Neuronal stem cell (in vitro differentiated cells): ENCODE data around the gene GMCL1.

Experiments used
- DNase-seq: peaks from one replicate; pipeline ENCODE4 v3.0.0-alpha.2; 2013; ENCODE audit warnings: low spot score
- H2AFZ ChIP-seq: one replicate; pipeline ENCODE4 v1.6.1; 2013; ENCODE audit warnings: mild to moderate bottlenecking, low read length, inconsistent platforms
- H2AK5ac ChIP-seq: 2 replicates; pipeline ENCODE4 v1.6.1; 2013; ENCODE audit warnings: low read depth, mild to moderate bottlenecking, inconsistent platforms, low read length, moderate library complexity, mixed read lengths
- H2BK120ac ChIP-seq: 2 replicates; pipeline ENCODE4 v1.6.1; 2013; ENCODE audit warnings: low read depth, mild to moderate bottlenecking, inconsistent platforms, low read length, moderate library complexity, mixed read lengths
- H2BK12ac ChIP-seq: one replicate; pipeline ENCODE4 v1.6.1; 2013; ENCODE audit warnings: low read length, inconsistent platforms
- H2BK15ac ChIP-seq: 2 replicates; pipeline ENCODE4 v1.6.1; 2013; ENCODE audit warnings: mild to moderate bottlenecking, low read length, inconsistent platforms, mixed read lengths
- H2BK5ac ChIP-seq: one replicate; pipeline ENCODE4 v1.6.1; 2013; ENCODE audit warnings: inconsistent platforms, mild to moderate bottlenecking, low read length, moderate library complexity
- H3K14ac ChIP-seq: one replicate; pipeline ENCODE4 v1.6.1; 2013; ENCODE audit warnings: low read length, inconsistent platforms
- H3K18ac ChIP-seq: 2 replicates; pipeline ENCODE4 v1.6.1; 2013; ENCODE audit warnings: low read length, inconsistent platforms
- H3K23ac ChIP-seq: 2 replicates; pipeline ENCODE4 v1.6.1; 2013; ENCODE audit warnings: low read depth, mild to moderate bottlenecking, mixed read lengths, low read length, inconsistent platforms; ENCODE audit not compliant: poor library complexity
- H3K27ac ChIP-seq: replicated peaks from 3 replicates; pipeline ENCODE4 v1.5.1; 2013; ENCODE audit warnings: low read length, inconsistent platforms
- H3K27me3 ChIP-seq, 3 experiments: 2 replicates each; pipeline ENCODE4 v1.6.1; 2013; ENCODE audit warnings: low read length in 3 of 3, mild to moderate bottlenecking in 2 of 3, inconsistent platforms in 1 of 3, low read depth in 1 of 3, mixed read lengths in 1 of 3, moderate library complexity in 1 of 3; ENCODE audit not compliant: control insufficient read depth in 3 of 3, insufficient read depth in 3 of 3
- H3K36me3 ChIP-seq, 2 donors: replicated peaks in 1 of 2; 2 replicates each; pipeline ENCODE4 v1.6.1; 2013; ENCODE audit warnings: low read length in 2 of 2; ENCODE audit not compliant: control insufficient read depth in 2 of 2, insufficient read depth in 2 of 2
- H3K4ac ChIP-seq: 2 replicates; pipeline ENCODE4 v1.6.1; 2013; ENCODE audit warnings: inconsistent platforms, mild to moderate bottlenecking, low read length, moderate library complexity
- H3K4me1 ChIP-seq, 2 donors: 1 replicate in 1 of 2; 2 replicates in 1 of 2; pipeline ENCODE4 v1.6.1; 2013; ENCODE audit warnings: low read length in 2 of 2, low read depth in 1 of 2; ENCODE audit not compliant: control insufficient read depth in 2 of 2, insufficient read depth in 1 of 2
- H3K4me2 ChIP-seq: one replicate; pipeline ENCODE4 v1.6.1; 2013; ENCODE audit warnings: mild to moderate bottlenecking, low read length, inconsistent platforms; ENCODE audit not compliant: insufficient read depth, poor library complexity, severe bottlenecking
- H3K4me3 ChIP-seq, 2 donors: 2 replicates each; pipeline ENCODE4 v1.5.1; 2013; ENCODE audit warnings: low read length in 2 of 2, mild to moderate bottlenecking in 2 of 2, inconsistent platforms in 1 of 2, moderate library complexity in 1 of 2
- H3K79me1 ChIP-seq: one replicate; pipeline ENCODE4 v1.6.1; 2013; ENCODE audit warnings: low read depth, mild to moderate bottlenecking, inconsistent platforms, low read length, moderate library complexity
- H3K9ac ChIP-seq: one replicate; pipeline ENCODE4 v1.6.1; 2013; ENCODE audit warnings: mild to moderate bottlenecking, low read depth, low read length, inconsistent platforms; ENCODE audit not compliant: poor library complexity
- H3K9me3 ChIP-seq, 2 donors: replicated peaks in 1 of 2; 2 replicates each; pipeline versions ENCODE3 to v1.6.1; 2013; ENCODE audit warnings: low read length in 2 of 2, mild to moderate bottlenecking in 2 of 2, inconsistent platforms in 1 of 2, low read depth in 1 of 2, mixed read lengths in 1 of 2, moderate library complexity in 1 of 2; ENCODE audit not compliant: control insufficient read depth in 2 of 2, insufficient read depth in 1 of 2
- H4K8ac ChIP-seq: one replicate; pipeline ENCODE4 v1.6.1; 2013; ENCODE audit warnings: low read depth, mild to moderate bottlenecking, inconsistent platforms, low read length, moderate library complexity
- H4K91ac ChIP-seq: one replicate; pipeline ENCODE4 v1.6.1; 2013; ENCODE audit warnings: low read length, low read depth, mild to moderate bottlenecking, inconsistent platforms; ENCODE audit not compliant: poor library complexity
- WGBS, 2 donors: extraction: QIAGEN DNeasy Blood & Tissue Kit; methylation state at CpG; one replicate each; pipeline ENCODE4 v1.1.7; 2013; ENCODE audit warnings: missing lambda C conversion rate in 2 of 2, mixed read lengths in 1 of 2; ENCODE audit not compliant: insufficient read length in 2 of 2, insufficient replicate concordance in 1 of 2; ENCODE audit errors: extremely low coverage in 2 of 2; 5-methylcytosine and 5-hydroxymethylcytosine counted together

The GMCL1 gene

GRCh38 chr2:69815717-69816116 lies 13.7 kb upstream of the GMCL1 start:
- Histone ChIP-seq H3K4ac (no peak overlapping the region), H3K9me3 (no peaks in the 10 kb centered on the region), H3K27ac (no peak overlapping the region), H3K4me3 (no peak overlapping the region), H3K9ac (no peak overlapping the region), H2BK120ac (no peak overlapping the region), H3K27me3 (peaks cover 0 to 4% (median 0%) of the 10 kb centered on the region in 3 experiments), H4K8ac (no peak overlapping the region), H4K91ac (no peak overlapping the region), H3K23ac (no peak overlapping the region), H2AFZ (no peak overlapping the region), H3K18ac (no peak overlapping the region), H3K4me2 (no peak overlapping the region), H3K4me1 (no peaks in the 10 kb centered on the region), H3K14ac (no peak overlapping the region), H2BK15ac (no peak overlapping the region), H3K79me1 (no peaks in the 10 kb centered on the region), H2BK5ac (no peak overlapping the region), H3K36me3 (no peaks in the 10 kb centered on the region), H2AK5ac (no peak overlapping the region), H2BK12ac (no peak overlapping the region)
- no peak for DNase-seq
- WGBS, 2 donors = no CpG with 5 or more reads among the region's 1 CpG

- no peak overlapping the region for H2BK5ac ChIP-seq
Observed at GRCh38 chr2:69816923-69817542, 12.4 kb upstream of the GMCL1 start.

GRCh38 chr2:69817729-69818501 lies 11.5 kb upstream of the GMCL1 start:
- H4K8ac ChIP-seq = no peak overlapping the region
- no peak overlapping the region for H2BK5ac ChIP-seq
- no peak overlapping the region for H3K18ac ChIP-seq
- H2BK120ac ChIP-seq = no peak overlapping the region
- H3K14ac ChIP-seq = no peak overlapping the region
- H3K4ac ChIP-seq = no peak overlapping the region
- no peak overlapping the region for H3K4me3 ChIP-seq
- no CpG with 5 or more reads among the region's 4 CpGs for WGBS, 2 donors
- no peak for DNase-seq
- H4K91ac ChIP-seq = no peak overlapping the region
- H2AK5ac ChIP-seq = no peak overlapping the region
- no peak overlapping the region for H3K4me2 ChIP-seq
- no peak overlapping the region for H3K27ac ChIP-seq
- no peak overlapping the region for H3K23ac ChIP-seq
- no peaks in the 10 kb centered on the region for H3K4me1 ChIP-seq
- H3K36me3 ChIP-seq = no peaks in the 10 kb centered on the region
- no peak overlapping the region for H2BK15ac ChIP-seq
- no peak overlapping the region for H3K9ac ChIP-seq
- H3K9me3 ChIP-seq = no peaks in the 10 kb centered on the region
- no peaks in the 10 kb centered on the region for H3K79me1 ChIP-seq
- H2AFZ ChIP-seq = no peak overlapping the region
- H3K27me3 ChIP-seq = no peaks in the 10 kb centered on the region
- H2BK12ac ChIP-seq = no peak overlapping the region

More at GRCh38 chr2:69816923-69817542, 12.4 kb upstream of the GMCL1 start:
- Histone ChIP-seq H3K14ac (no peak overlapping the region), H2AFZ (no peak overlapping the region), H3K79me1 (no peaks in the 10 kb centered on the region), H3K9me3 (no peaks in the 10 kb centered on the region), H3K4me3 (no peak overlapping the region), H3K4me1 (no peaks in the 10 kb centered on the region), H3K36me3 (no peaks in the 10 kb centered on the region), H3K18ac (no peak overlapping the region), H3K27me3 (peaks cover 0 to under 1% (median 0%) of the 10 kb centered on the region in 3 experiments), H4K91ac (no peak overlapping the region), H2BK15ac (no peak overlapping the region), H2AK5ac (no peak overlapping the region), H2BK120ac (no peak overlapping the region), H3K9ac (no peak overlapping the region), H3K23ac (no peak overlapping the region), H2BK12ac (no peak overlapping the region), H4K8ac (no peak overlapping the region), H3K4ac (no peak overlapping the region), H3K27ac (no peak overlapping the region), H3K4me2 (no peak overlapping the region)
- no CpG with 5 or more reads among the region's 3 CpGs for WGBS, 2 donors
- DNase-seq = peak; percentile 77

GRCh38 chr2:69827796-69828540 lies 1.5 kb upstream of the GMCL1 start:
- Histone ChIP-seq H2AFZ (peak overlapping the region; percentile 98), H3K4me2 (no peak overlapping the region)

More at GRCh38 chr2:69827796-69828540, 1.5 kb upstream of the GMCL1 start:
- H2AK5ac ChIP-seq = no peak overlapping the region
- H2BK5ac ChIP-seq = no peak overlapping the region
- H3K27ac ChIP-seq = no peak overlapping the region
- H3K23ac ChIP-seq = no peak overlapping the region
- H3K9me3 ChIP-seq = no peaks in the 10 kb centered on the region
- no CpG with 5 or more reads among the region's 9 CpGs for WGBS, 2 donors
- no peak overlapping the region for H2BK12ac ChIP-seq
- no peak overlapping the region for H3K4ac ChIP-seq
- H4K8ac ChIP-seq = no peak overlapping the region
- H3K36me3 ChIP-seq = peaks cover 2 to 17% of the 10 kb centered on the region in 2 donors
- no peak overlapping the region for H2BK15ac ChIP-seq
- H3K9ac ChIP-seq = no peak overlapping the region
- peaks cover 2 to 5% of the 10 kb centered on the region in 2 donors for H3K4me1 ChIP-seq
- no peak overlapping the region for H3K4me3 ChIP-seq
- no peak overlapping the region for H2BK120ac ChIP-seq
- DNase-seq = no peak
- no peak overlapping the region for H4K91ac ChIP-seq
- H3K27me3 ChIP-seq = no peaks in the 10 kb centered on the region
- peaks cover 8% of the 10 kb centered on the region for H3K79me1 ChIP-seq
- no peak overlapping the region for H3K18ac ChIP-seq
- no peak overlapping the region for H3K14ac ChIP-seq
